NCI-H1105 (cell line): ENCODE results near the gene SLC9B2.
A peak's percentile ranks its signal among the peaks of the same experiment; 100 is the strongest.
"Not testable (repeated sequence)": the region's sequence is repeated elsewhere in the genome, so short reads cannot be mapped to it uniquely, and the experiment has no call there.

Source experiments
- DNase-seq: peaks from one replicate; lab custom pipeline; 2025; lab: John Stamatoyannopoulos, UW

The SLC9B2 gene

DNA sequence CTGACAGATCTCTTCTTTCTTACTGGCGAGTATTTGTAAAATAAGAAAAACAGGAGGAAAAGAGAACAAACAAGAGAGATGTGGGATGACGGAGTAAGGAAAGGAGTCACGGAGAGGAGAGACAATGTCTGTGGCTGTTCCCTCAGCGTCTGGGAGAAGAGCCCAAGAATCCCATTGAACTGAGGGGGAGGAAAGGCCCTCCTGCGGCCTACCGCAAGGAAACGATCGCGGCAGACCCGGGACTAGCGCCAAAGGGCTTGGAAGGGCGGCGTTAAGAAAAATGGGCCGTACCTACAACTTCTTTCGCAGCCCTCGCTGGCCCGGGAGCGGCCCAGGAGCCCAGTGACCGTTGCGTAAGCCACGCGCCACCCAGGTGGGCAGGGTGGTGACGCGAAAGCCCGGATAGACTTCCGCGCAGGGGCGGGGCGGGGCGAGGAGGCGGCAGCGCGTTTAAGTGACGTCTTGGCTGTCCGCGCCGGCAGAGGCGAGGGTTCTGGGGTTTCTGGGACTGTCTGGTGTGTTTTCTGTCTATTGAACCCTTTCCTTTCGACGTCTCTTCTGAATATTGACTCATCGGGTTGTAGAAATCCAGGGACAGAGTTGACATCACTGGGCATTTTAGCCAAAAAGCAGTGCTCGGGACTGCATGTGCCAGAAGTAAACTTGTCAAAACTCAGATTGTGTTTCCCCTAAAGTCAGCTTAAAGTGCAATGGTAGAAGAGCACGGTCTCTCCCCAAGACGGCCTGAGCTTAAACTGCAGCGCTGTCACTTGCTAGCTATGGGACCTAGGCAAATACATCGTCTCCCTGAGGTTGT is 57.0 kb downstream of the SLC9B2 start, which contains the start of gene SLC9B1:
Gene SLC9B1 (minus strand): TSS at position 398 of the 817 bp plus-strand sequence. CDS start 27,994 bp downstream, outside the sequence.
- peak; percentile 79 for DNase-seq

DNA sequence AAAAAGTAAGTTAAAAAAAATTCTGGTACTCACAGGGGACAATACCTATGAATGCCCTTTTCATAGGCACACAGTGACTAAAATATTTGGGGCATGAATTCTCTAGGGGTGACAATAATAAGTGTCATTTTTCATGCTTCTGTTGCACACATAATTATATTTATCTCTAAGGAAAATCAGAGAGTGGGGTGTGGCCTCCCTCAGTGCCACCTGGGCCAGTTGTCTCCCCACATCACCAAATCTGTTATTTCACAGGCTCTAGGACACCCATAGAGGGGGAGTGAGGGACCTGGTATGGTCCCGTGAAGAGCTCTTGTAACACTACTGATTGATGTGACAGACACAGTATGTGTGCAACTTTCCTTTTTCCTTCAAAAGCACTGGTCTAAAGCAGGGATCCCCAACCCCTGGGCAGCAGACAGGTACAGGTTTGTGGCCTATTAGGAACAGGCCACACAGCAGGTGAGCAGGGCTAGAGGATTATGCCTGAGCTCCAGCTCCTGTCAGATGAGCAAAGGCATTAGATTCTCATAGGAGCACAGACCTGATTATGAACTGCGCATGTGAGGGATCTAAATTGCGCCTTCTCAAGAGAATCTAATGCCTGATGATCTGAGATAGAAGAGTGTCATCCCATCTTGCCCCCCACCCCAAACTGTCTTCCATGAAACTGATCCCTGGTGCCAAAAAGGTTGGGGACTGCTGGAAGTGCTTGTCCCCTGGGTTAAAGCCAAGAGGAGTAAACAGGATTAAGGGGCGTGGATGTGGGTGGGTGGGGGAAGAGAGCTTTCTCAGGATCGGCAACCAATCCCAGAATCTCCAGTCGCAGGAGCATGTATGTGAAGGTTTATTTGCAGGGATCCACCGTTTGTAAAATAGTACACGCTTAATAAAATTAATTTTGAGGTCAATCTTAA is 57.9 kb downstream of the SLC9B2 start:
- DNase-seq: peak; percentile 8

DNA sequence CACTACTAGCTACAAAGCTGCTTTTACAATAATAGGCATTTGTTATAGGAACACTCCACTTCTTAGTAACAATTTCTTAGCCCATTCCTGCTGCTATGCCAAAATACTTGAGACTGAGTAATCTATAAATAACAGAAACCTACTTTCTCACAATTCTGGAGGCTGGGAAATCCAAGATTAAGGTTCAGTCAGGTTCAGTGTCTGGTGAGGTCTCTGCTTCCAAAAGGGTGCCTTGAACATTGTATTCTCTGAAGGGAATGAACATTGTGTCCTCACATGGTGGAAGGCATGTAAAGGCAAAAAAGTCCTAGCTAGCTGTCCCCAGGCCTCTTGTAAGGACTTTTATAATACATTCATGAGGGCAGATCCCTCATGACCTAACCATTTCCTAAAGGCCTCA is 64.0 kb downstream of the SLC9B2 start:
- DNase-seq: no peak

DNA sequence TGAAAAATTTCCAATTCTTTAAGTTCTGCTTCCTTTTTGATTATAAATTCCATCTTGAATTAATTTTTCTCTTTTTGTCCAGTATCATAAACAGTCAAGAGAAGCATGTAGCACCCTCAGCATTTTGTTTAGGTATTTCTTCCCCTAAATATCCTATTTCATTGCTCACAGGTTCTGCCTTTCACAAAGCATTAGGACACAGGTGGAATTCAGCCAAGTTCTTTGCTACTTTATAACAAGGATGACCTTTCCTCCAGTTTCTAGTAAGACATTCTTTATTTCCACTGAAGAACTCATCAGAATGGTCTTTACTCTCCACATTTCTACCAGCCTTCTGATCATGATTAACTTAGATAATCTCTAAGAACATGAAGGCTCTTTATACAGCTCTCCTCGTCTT is 64.5 kb downstream of the SLC9B2 start:
- no peak for DNase-seq

DNA sequence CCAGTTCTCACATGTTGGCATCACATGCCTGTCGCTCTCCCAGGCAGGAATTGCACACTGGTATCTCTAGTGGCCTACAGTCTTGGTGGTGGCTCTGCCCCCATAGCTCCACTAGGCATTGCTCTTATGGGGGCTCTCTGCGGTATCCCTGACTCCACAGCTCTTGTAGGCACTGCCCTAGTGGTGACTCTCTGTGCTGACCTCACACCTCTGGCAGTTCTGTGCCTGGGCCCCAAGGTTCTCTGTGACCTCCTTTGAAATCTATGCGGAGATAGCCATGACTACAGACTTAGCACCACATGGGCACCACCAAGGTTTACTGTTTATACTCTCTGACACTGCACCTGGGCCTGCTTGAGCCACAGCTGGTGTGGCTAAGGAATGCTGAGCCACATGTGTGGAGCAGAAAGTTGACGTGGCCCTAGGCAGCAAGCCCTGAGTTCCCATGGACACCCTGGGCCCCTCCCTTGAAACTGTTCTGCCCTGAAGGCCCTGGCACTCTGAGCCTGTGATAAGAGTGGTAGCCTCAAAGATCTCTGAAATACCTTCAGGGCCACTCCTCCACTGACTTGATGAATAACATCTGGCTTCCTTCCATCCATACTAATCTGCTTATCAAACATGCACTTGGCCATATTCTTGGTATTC is 65.1 kb downstream of the SLC9B2 start:
- no peak for DNase-seq

DNA sequence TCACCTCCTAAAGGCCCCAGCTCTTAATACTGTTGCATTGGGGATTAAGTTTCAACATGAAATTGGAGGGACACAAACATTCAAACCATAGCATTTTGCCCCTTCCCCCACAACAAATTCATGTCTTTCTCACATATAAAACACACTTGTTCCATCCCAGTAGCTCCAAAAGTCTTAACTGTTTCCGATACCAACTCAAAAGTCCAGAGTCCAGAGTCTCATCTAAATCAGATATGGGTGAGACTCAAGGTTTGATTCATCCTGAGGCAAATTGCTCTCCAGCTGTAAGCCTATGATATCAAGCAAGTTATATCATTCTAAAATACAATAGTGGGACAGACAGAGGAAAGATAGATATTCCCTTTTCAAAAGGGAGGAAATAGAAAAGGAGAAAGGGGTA is 65.8 kb downstream of the SLC9B2 start:
- DNase-seq: no peak

DNA sequence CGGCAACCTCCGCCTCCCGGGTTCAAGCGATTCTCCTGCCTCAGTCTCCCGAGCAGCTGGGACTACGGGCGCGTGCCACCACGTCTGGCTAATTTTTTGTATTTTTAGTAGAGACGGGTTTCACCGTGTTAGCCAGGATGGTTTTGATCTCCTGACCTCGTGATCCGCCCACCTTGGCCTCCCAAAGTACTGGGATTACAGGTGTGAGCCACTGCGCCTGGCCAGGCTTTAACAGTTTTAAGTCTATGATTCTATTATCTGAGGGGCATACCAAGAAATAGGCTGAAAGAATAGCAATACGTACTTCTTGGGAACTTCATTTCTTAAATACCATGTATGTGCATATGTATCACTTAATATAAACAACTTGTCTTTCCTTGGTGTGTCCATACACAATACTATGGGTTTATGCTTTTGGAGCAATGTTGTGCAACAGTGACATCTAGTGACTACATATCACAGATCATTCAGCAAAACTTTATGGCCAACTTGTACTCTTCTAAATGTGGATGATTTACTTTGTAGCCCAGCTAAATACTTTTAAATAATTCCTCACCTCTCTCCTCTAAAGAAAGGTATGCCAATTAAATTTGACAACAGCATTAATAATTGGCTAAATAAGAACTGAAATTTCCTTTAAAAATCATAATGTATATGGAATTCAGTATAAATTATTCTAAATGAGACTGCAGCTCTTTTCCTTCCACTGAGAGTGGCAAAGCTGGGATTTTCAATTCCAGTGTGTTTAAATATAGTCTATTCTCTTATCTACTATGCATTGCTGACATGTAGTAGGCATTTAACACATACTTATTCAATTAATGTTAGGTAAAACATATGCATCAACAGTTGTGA is 67.5 kb downstream of the SLC9B2 start:
- DNase-seq: peak; percentile 22

DNA sequence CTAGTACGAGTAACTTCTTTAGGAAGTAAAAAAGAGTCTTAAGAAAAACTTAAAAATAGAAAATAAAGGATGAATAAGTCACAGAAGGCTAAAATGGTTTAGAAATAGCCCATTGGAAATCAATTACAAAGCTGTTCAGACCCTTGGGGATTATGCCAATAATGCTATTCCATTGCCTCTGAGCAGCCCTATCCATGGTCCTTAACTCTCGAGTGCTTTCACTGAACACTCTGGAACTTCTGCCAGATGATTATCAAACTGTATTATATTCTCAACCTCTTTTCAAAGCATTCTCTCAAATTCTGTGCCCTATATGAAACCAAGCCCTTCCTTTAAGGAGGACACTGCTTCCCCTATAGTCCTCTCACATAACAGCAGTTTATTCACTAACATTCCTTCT is 74.0 kb downstream of the SLC9B2 start:
- no peak for DNase-seq

DNA sequence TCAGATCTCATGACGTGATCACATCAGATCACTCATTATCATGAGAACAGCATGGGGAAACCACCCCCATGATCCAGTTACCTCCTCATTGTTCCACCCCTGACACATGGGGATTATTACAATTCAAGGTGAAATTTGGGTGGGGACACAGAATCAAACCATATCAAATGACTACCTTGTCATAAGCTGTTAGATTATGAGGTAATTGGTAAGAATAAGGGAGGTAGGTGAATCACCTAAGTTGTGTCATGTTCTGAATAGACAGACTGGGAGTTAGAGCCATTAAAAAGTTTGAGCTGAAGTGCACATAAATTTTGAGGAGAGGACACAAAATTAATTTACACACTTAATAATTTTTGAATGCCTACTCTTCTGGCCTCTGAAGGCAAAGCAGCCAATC is 81.8 kb downstream of the SLC9B2 start:
- no peak for DNase-seq

DNA sequence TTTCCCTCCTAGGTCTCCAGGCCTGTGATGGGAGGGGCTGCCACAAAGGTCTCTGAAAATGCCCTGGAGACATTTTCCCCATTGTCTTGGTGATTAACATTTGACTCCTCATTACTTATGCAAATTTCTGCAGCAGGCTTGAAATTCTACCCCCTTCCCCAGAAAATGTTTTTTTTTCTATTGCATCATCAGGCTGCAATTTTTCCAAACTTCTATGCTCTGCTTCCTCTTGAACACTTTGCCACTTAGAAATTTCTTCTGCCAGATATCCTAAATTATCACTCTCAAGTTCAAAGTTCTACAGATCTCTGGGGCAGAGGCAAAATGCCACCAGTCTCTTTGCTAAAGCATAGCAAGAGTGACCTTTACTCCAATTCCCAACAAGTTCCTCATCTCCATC is 82.6 kb downstream of the SLC9B2 start:
- DNase-seq: not testable (repeated sequence)

DNA sequence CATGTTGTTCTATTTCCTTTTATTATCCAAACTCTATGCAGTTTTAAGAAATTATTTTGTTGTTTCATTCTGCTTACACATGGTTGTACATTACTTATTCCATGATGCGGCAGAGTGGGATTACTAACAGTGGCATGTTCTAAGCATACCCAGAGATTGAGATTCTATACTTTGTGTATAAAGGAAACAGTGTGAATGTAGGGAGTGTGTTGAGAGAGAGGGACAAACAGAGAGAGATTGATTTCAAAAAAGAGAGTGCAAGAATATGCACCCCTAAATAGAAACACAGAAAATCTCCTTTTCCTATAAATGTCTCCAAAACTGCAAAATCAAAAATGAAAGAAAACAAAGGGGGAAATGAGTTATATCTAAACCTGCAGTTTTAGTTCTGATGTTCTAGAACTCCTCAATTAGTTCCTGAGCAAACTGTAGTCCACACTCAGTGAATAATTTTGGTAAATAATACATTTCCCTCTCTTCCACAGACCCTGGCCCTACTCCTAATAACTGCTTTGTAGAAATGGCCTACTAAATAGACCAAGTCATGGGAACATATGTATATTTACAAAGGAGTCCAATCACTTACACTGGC is 88.0 kb downstream of the SLC9B2 start:
- DNase-seq: no peak

DNA sequence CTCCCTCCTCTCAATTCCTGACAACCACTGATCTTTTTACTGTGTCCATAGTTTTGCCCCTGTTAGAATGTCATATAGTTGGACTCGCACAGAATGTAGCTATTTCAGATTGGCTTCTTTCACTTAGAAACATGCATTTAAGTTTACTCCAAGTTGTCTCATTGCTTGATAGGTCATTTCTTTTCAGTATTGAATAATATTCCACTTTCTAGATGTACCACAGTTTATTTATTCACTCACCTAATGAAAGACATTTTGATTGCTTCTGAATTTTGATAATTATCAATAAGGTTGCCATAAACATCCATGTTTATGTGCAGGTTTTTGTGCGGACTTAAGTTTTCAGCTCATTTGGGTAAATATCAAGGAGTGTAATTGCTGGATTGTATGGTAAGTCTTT is 95.6 kb downstream of the SLC9B2 start:
- DNase-seq: no peak
